GM23248 (cell line): ENCODE data around the gene RNF19B. TPM values are rescaled to one million over a fixed set of nuclear protein-coding genes. Genes with fewer than 3 reads are reported as not detected.

Experiments
- DNase-seq: peaks from one replicate; pipeline ENCODE4 v3.0.0-alpha.2; 2015
- H2AFZ ChIP-seq: fragments of 200-600 bp; sonication (generic); 2 replicates; pipeline ENCODE4 v1.6.1; 2016; ENCODE audit warnings: antibody characterized with exemption
- H3F3A ChIP-seq: fragments of 200-600 bp; sonication (generic); 2 replicates; pipeline ENCODE4 v1.6.1; 2016; ENCODE audit warnings: mild to moderate bottlenecking, antibody characterized with exemption, mixed run types; ENCODE audit not compliant: insufficient read depth
- H3K27ac ChIP-seq: fragments of 200-600 bp; sonication (generic); 2 replicates; pipeline ENCODE4 v1.5.1; 2016; ENCODE audit warnings: mild to moderate bottlenecking
- H3K27me3 ChIP-seq: fragments of 200-600 bp; sonication (generic); replicated peaks from 2 replicates; pipeline ENCODE4 v1.6.1; 2016; ENCODE audit warnings: mild to moderate bottlenecking; ENCODE audit not compliant: insufficient read depth
- H3K36me3 ChIP-seq: fragments of 200-600 bp; sonication (generic); 2 replicates; pipeline ENCODE4 v1.6.1; 2016; ENCODE audit warnings: low read depth, mild to moderate bottlenecking
- H3K4me1 ChIP-seq: fragments of 200-600 bp; sonication (generic); 2 replicates; pipeline ENCODE4 v1.6.1; 2016; ENCODE audit warnings: mild to moderate bottlenecking; ENCODE audit not compliant: insufficient read depth
- H3K4me2 ChIP-seq: fragments of 200-600 bp; sonication (generic); one replicate; pipeline ENCODE4 v1.6.1; 2016; ENCODE audit warnings: mild to moderate bottlenecking; ENCODE audit not compliant: unreplicated experiment
- H3K4me3 ChIP-seq: fragments of 200-600 bp; sonication (generic); 2 replicates; pipeline ENCODE4 v1.5.1; 2016; ENCODE audit warnings: mild to moderate bottlenecking
- H3K79me2 ChIP-seq: fragments of 200-600 bp; sonication (generic); 2 replicates; pipeline ENCODE4 v1.6.1; 2016; ENCODE audit warnings: mild to moderate bottlenecking; ENCODE audit not compliant: insufficient read depth
- H3K9ac ChIP-seq: fragments of 200-600 bp; sonication (generic); 2 replicates; pipeline ENCODE4 v1.6.1; 2016; ENCODE audit warnings: mild to moderate bottlenecking
- H3K9me2 ChIP-seq: fragments of 200-600 bp; sonication (generic); 2 replicates; pipeline ENCODE4 v1.6.1; 2016; ENCODE audit warnings: mixed run types, mild to moderate bottlenecking, moderate library complexity; ENCODE audit not compliant: insufficient read depth
- H3K9me3 ChIP-seq: fragments of 200-600 bp; sonication (generic); one replicate; pipeline ENCODE4 v1.6.1; 2017; ENCODE audit warnings: low read depth
- H4K20me1 ChIP-seq: fragments of 200-600 bp; sonication (generic); 2 replicates; pipeline ENCODE4 v1.6.0; 2016; ENCODE audit not compliant: insufficient read depth
- EZH2 ChIP-seq: fragments of 200-600 bp; sonication (generic); IDR thresholded peaks from 2 replicates; pipeline ENCODE4 v1.6.1; 2018; ENCODE audit warnings: antibody characterized with exemption, mild to moderate bottlenecking; ENCODE audit not compliant: insufficient read depth, poor library complexity, severe bottlenecking
- EZH2phosphoT487 ChIP-seq: fragments of 200-600 bp; sonication (generic); IDR thresholded peaks from 2 replicates; pipeline ENCODE4 v1.6.1; 2018; ENCODE audit warnings: antibody characterized with exemption, moderate library complexity, mild to moderate bottlenecking, low read depth; ENCODE audit not compliant: insufficient read depth
- WGBS, 2 experiments: methylation state at CpG; one replicate each; pipeline ENCODE4 v1.1.6; 2015 to 2017; ENCODE audit warnings: low lambda C conversion rate in 2 of 2, low coverage in 1 of 2; ENCODE audit errors: missing lambda C conversion rate in 2 of 2; 5-methylcytosine and 5-hydroxymethylcytosine counted together
- in situ Hi-C: fragments of 300-500 bp; cut with MboI; formaldehyde crosslinking; loops from 2 replicates; pipeline ENCODE4 v1.15.0; 2020
- polyA plus RNA-seq: library from polyadenylated mRNA; unstranded; fragments of >200 nt; fragmentation: Nextera tagmentation; extraction: Ambion mirVana; gene quantifications from 2 replicates; pipeline ENCODE4 v1.2.1, GENCODE V29; 2016
- total RNA-seq: library from RNA; depleted of rRNA; stranded (reverse); fragments of >200 nt; shearing (Covaris generic); gene quantifications from 2 replicates; pipeline ENCODE4 v1.2.3, GENCODE V29; 2014

Gene RNF19B
- total and polyA plus RNA-seq, 2 experiments from 2014 or later, result 1.5 to 11.1 TPM

- H3K4me1 ChIP-seq, result peaks cover 15% of the 10 kb centered on the region
- WGBS, 2 experiments, result 36 to 49% methylated on average over 5 of the region's 5 CpGs
- H2AFZ ChIP-seq, result no peak overlapping the region
- H3K9me2 ChIP-seq, result no peaks in the 10 kb centered on the region
- no peaks in the 10 kb centered on the region for H3K27me3 ChIP-seq
- no peak overlapping the region; the same call in 1 of the 2 replicates for H3K27ac ChIP-seq
- H3K79me2 ChIP-seq, result no peaks in the 10 kb centered on the region
- 0 out of 2 replicates have a peak overlapping the region, but pooled peaks have one; percentile 12 for H3K9ac ChIP-seq
- peaks cover 30% of the 10 kb centered on the region; the same call in 1 of the 2 replicates for H3F3A ChIP-seq
- no peak overlapping the region for H3K4me3 ChIP-seq
- no peak overlapping the region for H3K4me2 ChIP-seq
- peak; percentile 66 for DNase-seq
- H3K9me3 ChIP-seq, result no peaks in the 10 kb centered on the region
- H4K20me1 ChIP-seq, result no peaks in the 10 kb centered on the region
- TF ChIP-seq EZH2phosphoT487, result no peak
- TF ChIP-seq EZH2, result no peak
- in situ Hi-C loops, result no loop called here
- H3K36me3 ChIP-seq, result peaks cover 23% of the 10 kb centered on the region; the same call in 1 of the 2 replicates
Measured at GRCh38 chr1:33010932-33011731, 46.5 kb upstream of the RNF19B start.

- Histone ChIP-seq H3K79me2 (no peaks in the 10 kb centered on the region), H3K27me3 (no peaks in the 10 kb centered on the region), H3K4me3 (no peak overlapping the region), H3K9ac (no peak overlapping the region), H3K4me1 (peaks cover 23% of the 10 kb centered on the region), H3K9me2 (no peaks in the 10 kb centered on the region), H3K27ac (no peak overlapping the region), H2AFZ (no peak overlapping the region), H3K4me2 (no peak overlapping the region), H3K9me3 (no peaks in the 10 kb centered on the region), H4K20me1 (no peaks in the 10 kb centered on the region), H3F3A (peaks cover 30% of the 10 kb centered on the region), H3K36me3 (peaks cover 23% of the 10 kb centered on the region; the same call in 1 of the 2 replicates)
- in situ Hi-C loops, result loop anchor here (5.0 kb wide), 1 partner anchor 72 kb away; no protein-coding TSS in a partner anchor
- DNase-seq, result no peak
- WGBS, 2 experiments, result 58 to 64% methylated on average over 1 of the region's 1 CpG
- TF ChIP-seq EZH2 (no peak), EZH2phosphoT487 (no peak)
Measured at GRCh38 chr1:33009561-33009960, 45.0 kb upstream of the RNF19B start.

- H3K36me3 ChIP-seq, result peaks cover 13% of the 10 kb centered on the region; the same call in 1 of the 2 replicates
Measured at GRCh38 chr1:33008051-33008914, 43.7 kb upstream of the RNF19B start.

More at GRCh38 chr1:33008051-33008914, 43.7 kb upstream of the RNF19B start:
- Histone ChIP-seq H3K9me2 (no peaks in the 10 kb centered on the region), H3K79me2 (no peaks in the 10 kb centered on the region), H3K9me3 (no peaks in the 10 kb centered on the region), H3F3A (peaks cover 30% of the 10 kb centered on the region), H3K27me3 (no peaks in the 10 kb centered on the region), H3K4me3 (no peak overlapping the region), H3K4me2 (no peak overlapping the region), H3K27ac (no peak overlapping the region), H3K4me1 (peaks cover 29% of the 10 kb centered on the region), H3K9ac (no peak overlapping the region), H2AFZ (no peak overlapping the region), H4K20me1 (no peaks in the 10 kb centered on the region)
- in situ Hi-C loops, result loop anchor here (5.0 kb wide), 1 partner anchor 71 kb away; no protein-coding TSS in a partner anchor
- TF ChIP-seq EZH2, result no peak
- no peak for TF ChIP-seq EZH2phosphoT487
- peak; percentile 24 for DNase-seq
- 76 to 78% methylated on average over 13 of the region's 13 CpGs for WGBS, 2 experiments
